HCT116 (cell line): ENCODE measurements around the gene CCDC92B.

Experiments
- YY1 ChIP-seq: IDR thresholded peaks from 2 replicates; pipeline ENCODE4 v1.6.1; 2011; ENCODE audit warnings: low read length, low read depth, moderate library complexity, mild to moderate bottlenecking; ENCODE audit not compliant: insufficient replicate concordance; ENCODE audit errors: extremely low read depth
- TF ChIP-seq, protein P1 (sequence below), 3 experiments: fragments of 200-600 bp in 1 of 3; sonication (generic) in 1 of 3; IDR thresholded peaks in 2 of 3; conservative IDR thresholded peaks in 1 of 3; 2 replicates each; pipeline ENCODE4 v1.5.1; 2012 to 2017; ENCODE audit warnings: low read depth in 2 of 3, low read length in 2 of 3, antibody characterized with exemption in 1 of 3, borderline replicate concordance in 1 of 3, control low read depth in 1 of 3, mild to moderate bottlenecking in 1 of 3, mixed read lengths in 1 of 3, mixed run types in 1 of 3, moderate library complexity in 1 of 3; ENCODE audit not compliant: insufficient read depth in 1 of 3
- TF ChIP-seq, protein P2 (sequence below): IDR thresholded peaks from 2 replicates; pipeline ENCODE4 v1.6.1; 2012

DNA sequence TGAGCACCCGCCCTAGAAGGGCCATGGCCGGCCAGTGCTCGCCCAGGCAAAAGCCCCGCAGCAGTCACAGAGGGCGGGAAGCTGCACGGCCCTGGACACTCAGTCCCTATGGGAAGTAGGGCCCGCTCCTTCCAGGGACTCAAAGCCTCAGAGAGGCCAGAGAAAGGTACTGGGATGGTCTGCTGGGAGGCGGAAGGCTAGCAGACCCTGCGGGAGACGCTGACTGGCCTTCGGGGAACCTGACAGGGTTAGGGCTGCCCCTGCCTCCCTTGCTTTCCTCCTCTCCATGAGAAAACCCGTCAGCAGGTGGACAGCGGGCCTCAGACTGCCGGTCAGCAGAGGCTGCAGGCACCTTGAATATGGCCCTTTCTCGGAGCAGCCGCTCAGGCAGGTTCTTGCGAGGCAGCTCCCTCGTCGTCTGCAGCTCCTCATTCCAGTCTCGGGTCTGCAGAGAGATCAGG lies 49.4 kb downstream of the CCDC92B start:
- TF ChIP-seq YY1, result no peak
- TF ChIP-seq, protein P1, sequence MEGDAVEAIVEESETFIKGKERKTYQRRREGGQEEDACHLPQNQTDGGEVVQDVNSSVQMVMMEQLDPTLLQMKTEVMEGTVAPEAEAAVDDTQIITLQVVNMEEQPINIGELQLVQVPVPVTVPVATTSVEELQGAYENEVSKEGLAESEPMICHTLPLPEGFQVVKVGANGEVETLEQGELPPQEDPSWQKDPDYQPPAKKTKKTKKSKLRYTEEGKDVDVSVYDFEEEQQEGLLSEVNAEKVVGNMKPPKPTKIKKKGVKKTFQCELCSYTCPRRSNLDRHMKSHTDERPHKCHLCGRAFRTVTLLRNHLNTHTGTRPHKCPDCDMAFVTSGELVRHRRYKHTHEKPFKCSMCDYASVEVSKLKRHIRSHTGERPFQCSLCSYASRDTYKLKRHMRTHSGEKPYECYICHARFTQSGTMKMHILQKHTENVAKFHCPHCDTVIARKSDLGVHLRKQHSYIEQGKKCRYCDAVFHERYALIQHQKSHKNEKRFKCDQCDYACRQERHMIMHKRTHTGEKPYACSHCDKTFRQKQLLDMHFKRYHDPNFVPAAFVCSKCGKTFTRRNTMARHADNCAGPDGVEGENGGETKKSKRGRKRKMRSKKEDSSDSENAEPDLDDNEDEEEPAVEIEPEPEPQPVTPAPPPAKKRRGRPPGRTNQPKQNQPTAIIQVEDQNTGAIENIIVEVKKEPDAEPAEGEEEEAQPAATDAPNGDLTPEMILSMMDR (IDR thresholded peaks at IDR 0.05 in 2 of 3, conservative IDR thresholded peaks at IDR 0.05 in 1 of 3; ENCODE audit: borderline replicate concordance in 1 of 3, insufficient read depth in 1 of 3, low read depth in 2 of 3, low read length in 2 of 3), result no peak
- TF ChIP-seq, protein P2, sequence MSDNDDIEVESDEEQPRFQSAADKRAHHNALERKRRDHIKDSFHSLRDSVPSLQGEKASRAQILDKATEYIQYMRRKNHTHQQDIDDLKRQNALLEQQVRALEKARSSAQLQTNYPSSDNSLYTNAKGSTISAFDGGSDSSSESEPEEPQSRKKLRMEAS, result no peak
